Type B pancreatic cell (in vitro differentiated cells): ENCODE results near the gene MTA3. TPM values are rescaled to one million over a fixed set of nuclear protein-coding genes. Genes with fewer than 3 reads are reported as not detected.
"Not testable (repeated sequence)": the region's sequence is repeated elsewhere in the genome, so short reads cannot be mapped to it uniquely, and the experiment has no call there.

ENCODE experiments used
- DNase-seq: peaks from one replicate; pipeline ENCODE4 v3.0.0; 2021; ENCODE audit warnings: mixed read lengths; ENCODE audit not compliant: unreplicated experiment; ENCODE audit errors: extremely low spot score
- H3K27ac Mint-ChIP-seq: 2 replicates; pipeline ENCODE4 v1.8.0; 2021; ENCODE audit warnings: mild to moderate bottlenecking, mixed read lengths
- H3K27me3 Mint-ChIP-seq: 2 replicates; pipeline ENCODE4 v1.8.0; 2021; ENCODE audit warnings: mixed read lengths
- H3K36me3 Mint-ChIP-seq: 2 replicates; pipeline ENCODE4 v1.8.0; 2021; ENCODE audit warnings: mixed read lengths
- H3K4me1 Mint-ChIP-seq: one replicate; pipeline ENCODE4 v1.8.0; 2021; ENCODE audit warnings: mixed read lengths; ENCODE audit not compliant: unreplicated experiment
- H3K4me3 Mint-ChIP-seq: 2 replicates; pipeline ENCODE4 v1.8.0; 2021; ENCODE audit warnings: mild to moderate bottlenecking, mixed read lengths
- H3K9me3 Mint-ChIP-seq: 2 replicates; pipeline ENCODE4 v1.8.0; 2021; ENCODE audit warnings: mixed read lengths
- total RNA-seq: library from RNA; stranded (reverse); gene quantifications from 2 replicates; pipeline ENCODE4 v1.2.1, GENCODE V29; 2021; ENCODE audit warnings: low replicate concordance
- TF ChIP-seq, protein P1 (sequence below): fragments of 200-600 bp; sonication (generic); conservative IDR thresholded peaks from 2 replicates; pipeline ENCODE4 v1.5.0; 2021; ENCODE audit warnings: antibody characterized with exemption, mild to moderate bottlenecking

MTA3 gene
- total RNA-seq, 1 donor from 2014 or later, result 59.7 TPM

DNA sequence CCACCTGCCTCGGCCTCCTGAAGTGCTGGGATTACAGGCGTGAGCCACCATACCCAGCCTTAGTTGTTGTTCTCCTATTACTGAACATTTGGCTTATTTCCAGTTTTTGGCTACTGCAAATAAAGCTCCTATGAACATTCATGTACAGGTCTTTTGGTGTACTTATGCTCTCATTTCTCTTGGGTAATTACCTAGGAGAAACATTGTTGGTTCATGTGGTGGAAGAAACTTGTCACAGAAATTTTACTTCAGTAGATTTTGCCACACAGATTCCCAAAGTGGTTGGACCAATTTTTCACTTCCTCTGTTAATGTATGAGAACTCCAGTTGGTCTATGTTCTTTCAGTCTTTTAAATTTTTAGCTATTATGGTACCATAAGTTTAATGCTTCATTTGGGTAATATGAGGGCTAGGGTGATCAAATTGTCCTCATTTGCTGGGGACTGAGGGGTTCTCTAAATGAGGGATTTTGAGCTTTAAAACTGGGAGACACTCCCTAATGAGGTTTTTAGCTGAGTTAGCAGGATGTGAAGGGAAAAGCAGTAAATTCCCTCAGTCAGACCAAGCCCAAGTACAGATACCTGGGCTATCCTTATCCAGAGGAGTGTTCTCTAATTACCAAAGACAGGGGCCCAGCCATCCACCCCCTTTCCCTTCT lies 33.9 kb downstream of the MTA3 start:
- DNase-seq, result no peak
- Mint-ChIP-seq H3K4me3 (no peak overlapping the region), H3K4me1 (peaks cover 6% of the 10 kb centered on the region), H3K27me3 (no peaks in the 10 kb centered on the region), H3K36me3 (peaks cover 7% of the 10 kb centered on the region), H3K27ac (peak overlapping the region; percentile 25), H3K9me3 (no peaks in the 10 kb centered on the region)
- TF ChIP-seq, protein P1, sequence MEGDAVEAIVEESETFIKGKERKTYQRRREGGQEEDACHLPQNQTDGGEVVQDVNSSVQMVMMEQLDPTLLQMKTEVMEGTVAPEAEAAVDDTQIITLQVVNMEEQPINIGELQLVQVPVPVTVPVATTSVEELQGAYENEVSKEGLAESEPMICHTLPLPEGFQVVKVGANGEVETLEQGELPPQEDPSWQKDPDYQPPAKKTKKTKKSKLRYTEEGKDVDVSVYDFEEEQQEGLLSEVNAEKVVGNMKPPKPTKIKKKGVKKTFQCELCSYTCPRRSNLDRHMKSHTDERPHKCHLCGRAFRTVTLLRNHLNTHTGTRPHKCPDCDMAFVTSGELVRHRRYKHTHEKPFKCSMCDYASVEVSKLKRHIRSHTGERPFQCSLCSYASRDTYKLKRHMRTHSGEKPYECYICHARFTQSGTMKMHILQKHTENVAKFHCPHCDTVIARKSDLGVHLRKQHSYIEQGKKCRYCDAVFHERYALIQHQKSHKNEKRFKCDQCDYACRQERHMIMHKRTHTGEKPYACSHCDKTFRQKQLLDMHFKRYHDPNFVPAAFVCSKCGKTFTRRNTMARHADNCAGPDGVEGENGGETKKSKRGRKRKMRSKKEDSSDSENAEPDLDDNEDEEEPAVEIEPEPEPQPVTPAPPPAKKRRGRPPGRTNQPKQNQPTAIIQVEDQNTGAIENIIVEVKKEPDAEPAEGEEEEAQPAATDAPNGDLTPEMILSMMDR, result no peak

DNA sequence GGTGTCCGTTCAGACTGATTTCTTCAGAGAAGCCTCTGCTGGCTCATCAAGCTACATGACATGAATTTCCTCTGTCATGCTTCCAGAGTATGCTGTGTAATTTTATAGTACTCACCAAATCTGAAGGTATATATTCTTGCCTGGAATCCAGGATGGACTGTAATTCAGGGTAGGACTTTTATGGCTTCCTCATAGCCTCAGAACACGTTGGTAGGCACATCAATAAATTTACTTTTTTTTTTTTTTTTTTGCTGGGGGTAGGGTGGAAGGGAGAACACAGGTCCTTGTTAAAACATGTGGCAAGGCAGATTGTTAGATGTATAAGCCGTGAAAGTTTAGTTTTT lies 34.4 kb downstream of the MTA3 start:
- no peaks in the 10 kb centered on the region for H3K9me3 Mint-ChIP-seq
- peak overlapping the region; percentile 27 for H3K27ac Mint-ChIP-seq
- H3K27me3 Mint-ChIP-seq, result no peaks in the 10 kb centered on the region
- peaks cover 6% of the 10 kb centered on the region for H3K4me1 Mint-ChIP-seq
- DNase-seq, result no peak
- H3K4me3 Mint-ChIP-seq, result no peak overlapping the region
- H3K36me3 Mint-ChIP-seq, result peaks cover 9% of the 10 kb centered on the region
- TF ChIP-seq, protein P1, result no peak

DNA sequence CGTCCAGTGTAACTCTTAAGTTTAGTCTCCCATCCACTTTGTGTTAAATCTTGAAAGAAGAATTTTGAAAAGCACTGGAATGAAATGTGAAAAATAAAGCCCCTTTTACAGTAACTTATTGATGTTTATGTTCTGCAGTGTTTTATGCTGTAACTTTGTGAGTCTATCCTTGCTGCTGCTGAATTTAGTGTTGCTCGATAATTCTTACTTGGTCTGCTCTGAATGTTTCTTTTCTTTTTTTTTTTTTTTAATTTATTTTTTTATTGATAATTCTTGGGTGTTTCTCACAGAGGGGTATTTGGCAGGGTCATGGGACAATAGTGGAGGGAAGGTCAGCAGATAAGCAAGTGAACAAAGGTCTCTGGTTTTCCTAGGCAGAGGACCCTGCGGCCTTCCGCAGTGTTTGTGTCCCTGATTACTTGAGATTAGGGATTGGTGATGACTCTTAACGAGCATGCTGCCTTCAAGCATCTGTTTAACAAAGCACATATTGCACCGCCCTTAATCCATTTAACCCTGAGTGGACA lies 36.0 kb downstream of the MTA3 start:
- not testable (repeated sequence) for H3K9me3 Mint-ChIP-seq, H3K27me3 Mint-ChIP-seq, H3K27ac Mint-ChIP-seq, H3K4me1 Mint-ChIP-seq, H3K4me3 Mint-ChIP-seq, DNase-seq
- peaks cover 14% of the 10 kb centered on the region for H3K36me3 Mint-ChIP-seq

DNA sequence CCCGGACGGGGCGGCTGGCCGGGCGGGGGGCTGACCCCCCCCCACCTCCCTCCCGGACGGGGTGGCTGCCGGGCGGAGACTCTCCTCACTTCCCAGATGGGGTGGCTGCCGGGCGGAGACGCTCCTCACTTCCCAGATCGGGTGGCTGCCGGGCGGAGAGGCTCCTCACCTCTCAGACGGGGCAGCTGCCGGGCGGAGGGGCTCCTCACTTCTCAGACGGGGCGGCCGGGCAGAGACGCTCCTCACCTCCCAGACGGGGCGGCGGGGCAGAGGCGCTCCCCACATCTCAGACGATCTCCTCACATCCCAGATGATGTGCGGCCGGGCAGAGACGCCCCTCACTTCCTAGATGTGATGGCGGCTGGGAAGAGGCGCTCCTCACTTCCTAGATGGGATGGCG lies 37.7 kb downstream of the MTA3 start:
- H3K27ac Mint-ChIP-seq, H3K27me3 Mint-ChIP-seq, H3K4me1 Mint-ChIP-seq, H3K4me3 Mint-ChIP-seq, H3K9me3 Mint-ChIP-seq: not testable (repeated sequence)
- peak; percentile 54 for DNase-seq
- peaks cover 21% of the 10 kb centered on the region for H3K36me3 Mint-ChIP-seq

DNA sequence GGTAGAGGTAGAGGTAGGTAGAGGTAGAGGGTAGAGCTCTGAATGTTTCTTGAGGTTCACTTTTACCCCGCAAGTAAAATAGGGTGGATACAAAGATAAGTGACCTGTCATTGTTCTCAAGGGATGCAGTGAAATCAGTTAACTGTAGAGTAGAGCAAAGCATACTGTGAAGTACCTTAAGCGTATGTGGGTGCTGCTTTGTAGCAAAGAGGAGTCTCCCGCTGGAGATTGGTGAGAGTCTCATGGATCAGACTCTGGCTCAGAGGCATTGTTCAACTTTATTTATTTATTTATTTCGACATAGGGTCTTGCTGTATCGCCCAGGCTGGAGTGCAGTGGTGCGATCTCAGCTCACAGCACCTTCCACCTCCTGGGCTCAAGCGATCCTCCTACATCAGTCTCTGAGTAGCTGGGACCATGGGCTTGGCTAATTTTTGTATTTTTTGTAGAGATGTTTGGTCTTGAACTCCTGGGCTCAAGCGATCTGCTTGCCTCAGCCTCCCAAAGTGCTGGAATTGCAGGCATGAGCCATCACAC lies 38.7 kb downstream of the MTA3 start:
- H3K36me3 Mint-ChIP-seq, result peaks cover 28% of the 10 kb centered on the region

DNA sequence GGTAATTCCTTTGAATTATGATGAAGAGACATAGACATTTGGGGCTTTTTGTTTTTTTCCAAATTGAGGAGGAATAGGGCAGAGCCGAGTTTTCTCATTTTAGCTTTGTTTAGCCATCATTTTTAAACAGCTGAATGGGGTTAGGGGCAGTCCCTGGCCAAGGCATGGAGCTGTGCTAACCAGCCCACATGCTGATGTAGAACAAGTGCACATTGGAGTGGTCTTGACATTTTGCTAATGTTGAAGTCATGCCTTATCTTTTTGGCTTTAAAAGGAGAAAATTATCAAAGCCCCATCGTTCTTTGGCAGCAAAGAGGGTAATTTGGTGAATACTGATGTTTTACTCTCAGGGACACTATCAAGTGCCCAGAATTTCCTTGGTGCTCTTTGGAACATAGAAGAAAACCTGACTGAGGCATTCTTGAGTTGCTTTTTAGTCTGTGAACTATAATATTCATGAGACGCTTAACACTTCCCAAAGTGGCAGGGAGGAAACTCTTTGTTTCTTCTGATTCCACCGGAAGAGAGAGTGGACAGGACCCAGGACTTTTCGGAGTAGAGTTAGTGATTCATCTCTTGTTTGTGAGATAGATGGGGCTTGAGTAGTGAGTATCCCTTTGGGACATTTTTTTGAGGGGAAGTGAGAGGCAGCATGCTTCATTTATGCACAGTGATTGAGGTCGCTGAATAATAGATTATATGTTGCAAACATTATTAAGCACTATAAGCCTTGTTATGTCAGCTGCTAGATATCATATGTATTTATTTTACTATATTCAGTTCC lies 45.0 kb downstream of the MTA3 start:
- Mint-ChIP-seq H3K9me3 (no peaks in the 10 kb centered on the region), H3K27ac (no peak overlapping the region)
- DNase-seq, result no peak

More for the DNA sequence above, 38.7 kb downstream of the MTA3 start:
- Mint-ChIP-seq H3K4me1 (peaks cover 4% of the 10 kb centered on the region), H3K27me3 (no peaks in the 10 kb centered on the region), H3K4me3 (no peak overlapping the region), H3K27ac (no peak overlapping the region), H3K9me3 (no peaks in the 10 kb centered on the region)
- no peak for DNase-seq
- TF ChIP-seq, protein P1, result no peak

More for the DNA sequence above, 45.0 kb downstream of the MTA3 start:
- Mint-ChIP-seq H3K36me3 (peaks cover 32% of the 10 kb centered on the region), H3K4me3 (no peak overlapping the region), H3K4me1 (no peaks in the 10 kb centered on the region), H3K27me3 (no peaks in the 10 kb centered on the region)
- TF ChIP-seq, protein P1, result no peak
